HCT116 (cell line): ENCODE measurements around the gene SPIRE1. TPM values are rescaled to one million over a fixed set of nuclear protein-coding genes. Genes with fewer than 3 reads are reported as not detected.
A peak's percentile ranks its signal among the peaks of the same experiment; 100 is the strongest.

Experiments
- ATAC-seq: fragments of 200-7000 bp; cut with Tn5 transposase; 2 replicates; pipeline ENCODE4 v1.9.1; 2020; ENCODE audit warnings: mild to moderate bottlenecking, moderate library complexity
- BruUV-seq: library from RNA; stranded (reverse); fragments of 400-500 nt; replicated peaks from 2 replicates; lab custom pipeline; 2021; lab: Mats Ljungman, UMichigan
- CTCF ChIA-PET: fragments of 300-600 bp; sonication (Branson Sonifier 250); formaldehyde crosslinking; loops from one replicate; lab custom pipeline; 2021; ENCODE audit warnings: antibody characterized with exemption; lab: Charles Lee
- POLR2A ChIA-PET: fragments of 300-600, 350-600 bp; sonication (Branson Sonifier 250); formaldehyde crosslinking; loops from one replicate; lab custom pipeline; 2021; ENCODE audit warnings: antibody characterized with exemption; lab: Charles Lee
- RAD21 ChIA-PET, 2 experiments: fragments of 300-600 bp; sonication (Branson Sonifier 250); formaldehyde crosslinking; loops; one replicate each; lab custom pipeline; 2023; ENCODE audit warnings: low total read pairs in 2 of 2; ENCODE audit not compliant: uncharacterized antibody in 2 of 2, unreplicated experiment in 2 of 2, low non-redundant PET in 1 of 2; lab: Charles Lee
- DNase-seq: peaks from one replicate; pipeline ENCODE4 v3.0.0-alpha.2; 2010; ENCODE audit warnings: low read depth, low spot score
- H2AFZ ChIP-seq: fragments of 200-600 bp; shearing (Covaris generic), sonication (generic); 2 replicates; pipeline ENCODE4 v1.6.1; 2017; ENCODE audit warnings: low read depth, mixed run types, mixed read lengths, antibody characterized with exemption, low read length; ENCODE audit not compliant: poor library complexity, severe bottlenecking
- H3K27ac ChIP-seq: 2 replicates; pipeline ENCODE4 v1.5.1; 2012; ENCODE audit warnings: low read depth, low read length
- H3K27me3 ChIP-seq: fragments of 200-600 bp; sonication (generic); 2 replicates; pipeline ENCODE4 v1.6.1; 2016; ENCODE audit warnings: mixed run types, low read length, mixed read lengths; ENCODE audit not compliant: insufficient read depth
- H3K36me3 ChIP-seq, 2 experiments: fragments of 200-500 bp in 1 of 2; fragments of 200-600 bp in 1 of 2; sonication (Bioruptor generic) in 1 of 2; sonication (generic) in 1 of 2; 2 replicates each; pipeline versions ENCODE4 v1.5.1 to v1.6.1; 2014 to 2016; ENCODE audit warnings: low read length in 2 of 2, inconsistent platforms in 1 of 2, mixed read lengths in 1 of 2, mixed run types in 1 of 2; ENCODE audit not compliant: insufficient read depth in 2 of 2, control insufficient read depth in 1 of 2
- H3K4me1 ChIP-seq, 2 experiments: fragments of 200-600 bp in 1 of 2; sonication (generic) in 1 of 2; 2 replicates each; pipeline versions ENCODE4 v1.5.1 to v1.6.1; 2012 to 2017; ENCODE audit warnings: low read length in 2 of 2, inconsistent platforms in 1 of 2, mild to moderate bottlenecking in 1 of 2, mixed read lengths in 1 of 2, mixed run types in 1 of 2, moderate library complexity in 1 of 2; ENCODE audit not compliant: insufficient read depth in 2 of 2, control insufficient read depth in 1 of 2
- H3K4me2 ChIP-seq: fragments of 200-600 bp; sonication (generic); 2 replicates; pipeline ENCODE4 v1.6.1; 2017; ENCODE audit warnings: mixed run types, low read length, mixed read lengths
- H3K4me3 ChIP-seq, 2 experiments: fragments of 200-600 bp in 1 of 2; sonication (generic) in 1 of 2; replicated peaks in 1 of 2; 2 replicates each; pipeline ENCODE4 v1.5.1; 2011 to 2016; ENCODE audit warnings: low read length in 2 of 2, control low read depth in 1 of 2, low read depth in 1 of 2, mild to moderate bottlenecking in 1 of 2, mixed read lengths in 1 of 2, mixed run types in 1 of 2
- H3K79me2 ChIP-seq: fragments of 200-600 bp; sonication (generic); 2 replicates; pipeline ENCODE4 v1.6.1; 2017; ENCODE audit warnings: mild to moderate bottlenecking, mixed run types, low read length, moderate library complexity, mixed read lengths; ENCODE audit not compliant: insufficient read depth
- H3K9ac ChIP-seq: fragments of 200-600 bp; sonication (generic); 2 replicates; pipeline ENCODE4 v1.6.1; 2016; ENCODE audit warnings: low read length, mixed read lengths
- H3K9me2 ChIP-seq: fragments of 200-600 bp; sonication (generic), shearing (Covaris generic); 2 replicates; pipeline ENCODE4 v1.6.1; 2017; ENCODE audit warnings: mixed run types, mild to moderate bottlenecking, moderate library complexity; ENCODE audit not compliant: insufficient read depth
- H3K9me3 ChIP-seq, 2 experiments: fragments of 200-500 bp in 1 of 2; fragments of 200-600 bp in 1 of 2; sonication (Bioruptor generic) in 1 of 2; sonication (generic) in 1 of 2; 2 replicates each; pipeline ENCODE4 v1.6.1; 2014 to 2017; ENCODE audit warnings: low read length in 2 of 2, mixed read lengths in 2 of 2, inconsistent platforms in 1 of 2, low read depth in 1 of 2, mild to moderate bottlenecking in 1 of 2, mixed run types in 1 of 2, moderate library complexity in 1 of 2; ENCODE audit not compliant: control insufficient read depth in 1 of 2, insufficient read depth in 1 of 2
- H4K20me1 ChIP-seq: fragments of 200-600 bp; sonication (generic), shearing (Covaris generic); 2 replicates; pipeline ENCODE4 v1.6.1; 2017; ENCODE audit warnings: mixed run types, mild to moderate bottlenecking, moderate library complexity; ENCODE audit not compliant: insufficient read depth
- ATF3 ChIP-seq: IDR thresholded peaks from 2 replicates; pipeline ENCODE4 v1.6.1; 2012
- CEBPB ChIP-seq: IDR thresholded peaks from 2 replicates; pipeline ENCODE4 v1.6.1; 2012; ENCODE audit warnings: low read depth
- EZH2 ChIP-seq: fragments of 200-600 bp; sonication (generic); IDR thresholded peaks from 2 replicates; pipeline ENCODE4 v1.6.1; 2017; ENCODE audit warnings: antibody characterized with exemption, mixed run types
- EZH2phosphoT487 ChIP-seq: fragments of 200-600 bp; IDR thresholded peaks from 2 replicates; pipeline ENCODE4 v1.6.1; 2018; ENCODE audit warnings: antibody characterized with exemption, borderline replicate concordance
- FOSL1 ChIP-seq: IDR thresholded peaks from 2 replicates; pipeline ENCODE4 v1.6.1; 2012; ENCODE audit warnings: low read depth
- JUND ChIP-seq: IDR thresholded peaks from 2 replicates; pipeline ENCODE4 v1.6.1; 2012
- MAX ChIP-seq: IDR thresholded peaks from 2 replicates; pipeline ENCODE4 v1.6.1; 2012
- POLR2A ChIP-seq: IDR thresholded peaks from 2 replicates; pipeline ENCODE4 v1.7.0; 2011; ENCODE audit warnings: borderline replicate concordance; ENCODE audit not compliant: insufficient read depth, insufficient read length; ENCODE audit errors: extremely low read depth
- POLR2AphosphoS5 ChIP-seq: IDR thresholded peaks from 2 replicates; pipeline ENCODE4 v1.6.1; 2011; ENCODE audit warnings: mild to moderate bottlenecking, low read depth, low read length, moderate library complexity
- RAD21 ChIP-seq: IDR thresholded peaks from 2 replicates; pipeline ENCODE4 v1.6.1; 2012; ENCODE audit warnings: low read depth, mild to moderate bottlenecking
- SRF ChIP-seq: IDR thresholded peaks from 2 replicates; pipeline ENCODE4 v1.6.1; 2012; ENCODE audit warnings: low read depth
- YY1 ChIP-seq: IDR thresholded peaks from 2 replicates; pipeline ENCODE4 v1.6.1; 2011; ENCODE audit warnings: low read length, low read depth, moderate library complexity, mild to moderate bottlenecking; ENCODE audit not compliant: insufficient replicate concordance; ENCODE audit errors: extremely low read depth
- ZBTB33 ChIP-seq: IDR thresholded peaks from 2 replicates; pipeline ENCODE4 v1.6.1; 2011; ENCODE audit warnings: mild to moderate bottlenecking, low read length, moderate library complexity; ENCODE audit not compliant: insufficient replicate concordance; ENCODE audit errors: extremely low read depth
- ZFX ChIP-seq: fragments of 450-650 bp; IDR thresholded peaks from 2 replicates; pipeline ENCODE4 v1.6.1; 2017
- ZNF274 ChIP-seq: fragments of 200-500 bp; sonication (Bioruptor generic); IDR thresholded peaks from 2 replicates; pipeline ENCODE4 v1.6.1; 2014; ENCODE audit warnings: mild to moderate bottlenecking, low read depth, low read length, inconsistent platforms
- intact Hi-C: fragments of 100-400 bp; cut with micrococcal nuclease; formaldehyde crosslinking; loops from 2 replicates; pipeline ENCODE4 v1.10.0; 2022
- total RNA-seq: library from RNA; stranded (reverse); gene quantifications from one replicate; pipeline ENCODE4 v1.2.1, GENCODE V29; 2021; ENCODE audit not compliant: unreplicated experiment

SPIRE1 gene
- total RNA-seq, 1 experiment from 2014 or later = 26.6 TPM

GRCh38 chr18:12518326-12518725, 139.6 kb downstream of the SPIRE1 start:
- Histone ChIP-seq H3K4me1 (no peaks in the 10 kb centered on the region), H2AFZ (no peak overlapping the region), H3K9ac (no peak overlapping the region), H4K20me1 (no peaks in the 10 kb centered on the region), H3K4me2 (no peak overlapping the region), H3K79me2 (no peaks in the 10 kb centered on the region), H3K4me3 (no peak overlapping the region), H3K36me3 (no peaks in the 10 kb centered on the region), H3K9me3 (no peaks in the 10 kb centered on the region), H3K27ac (no peak overlapping the region), H3K9me2 (no peaks in the 10 kb centered on the region), H3K27me3 (no peaks in the 10 kb centered on the region)
- DNase-seq (no peak), ATAC-seq (no peak)
- RAD21 ChIA-PET = no interaction called here
- intact Hi-C loops = no loop called here
- no TSS peak for BruUV-seq
- TF ChIP-seq FOSL1 (no peak), JUND (no peak), EZH2phosphoT487 (no peak), POLR2A (no peak), ATF3 (0 out of 2 replicates have a peak, but pooled peaks have one; percentile 25), MAX (no peak), POLR2AphosphoS5 (no peak)
- POLR2A ChIA-PET = no interaction called here
- CTCF ChIA-PET = interaction anchor here (1.1 kb wide), 1 partner anchor 21 kb away, joined by 3 read pairs; no protein-coding TSS in a partner anchor

GRCh38 chr18:12517142-12517825, 140.6 kb downstream of the SPIRE1 start:
- no peaks in the 10 kb centered on the region for H3K36me3 ChIP-seq
- DNase-seq (no peak), ATAC-seq (no peak)
- H3K9me3 ChIP-seq = no peaks in the 10 kb centered on the region
- H3K79me2 ChIP-seq = no peaks in the 10 kb centered on the region
- intact Hi-C loops = no loop called here
- BruUV-seq = no TSS peak
- H2AFZ ChIP-seq = no peak overlapping the region
- H3K9ac ChIP-seq = no peak overlapping the region
- CTCF ChIA-PET = no interaction called here
- RAD21 ChIA-PET = no interaction called here
- H3K9me2 ChIP-seq = no peaks in the 10 kb centered on the region
- no peak overlapping the region for H3K27ac ChIP-seq
- TF ChIP-seq RAD21 (no peak), CEBPB (no peak), MAX (no peak), ZFX (no peak), YY1 (no peak), ZNF274 (no peak), ZBTB33 (no peak), SRF (no peak), EZH2 (no peak), POLR2A (no peak), JUND (no peak)
- H3K4me2 ChIP-seq = no peak overlapping the region
- POLR2A ChIA-PET = no interaction called here
- no peaks in the 10 kb centered on the region for H3K27me3 ChIP-seq
- no peaks in the 10 kb centered on the region for H3K4me1 ChIP-seq
- no peak overlapping the region for H3K4me3 ChIP-seq
- no peaks in the 10 kb centered on the region for H4K20me1 ChIP-seq
